Measurements from ENCODE around the gene B3GALT4.

DNA sequence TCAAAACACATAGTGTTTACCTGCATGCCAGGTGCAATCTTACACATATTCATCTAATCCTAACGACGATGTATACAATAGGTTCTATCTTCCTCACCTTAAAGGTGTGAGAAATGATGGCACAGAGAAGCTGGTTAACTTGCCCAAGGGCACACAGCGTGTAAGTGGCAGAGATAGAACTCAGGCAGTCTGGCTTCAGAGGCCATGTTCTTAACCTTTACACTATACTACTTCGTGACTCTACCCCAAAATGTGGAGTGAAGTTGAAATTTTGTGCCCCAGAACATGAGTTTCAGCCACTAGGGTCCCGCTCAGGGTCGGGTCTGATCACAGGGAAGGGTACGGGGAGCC is 5.8 kb upstream of the B3GALT4 start:
- TF ChIP-seq, protein P1, sequence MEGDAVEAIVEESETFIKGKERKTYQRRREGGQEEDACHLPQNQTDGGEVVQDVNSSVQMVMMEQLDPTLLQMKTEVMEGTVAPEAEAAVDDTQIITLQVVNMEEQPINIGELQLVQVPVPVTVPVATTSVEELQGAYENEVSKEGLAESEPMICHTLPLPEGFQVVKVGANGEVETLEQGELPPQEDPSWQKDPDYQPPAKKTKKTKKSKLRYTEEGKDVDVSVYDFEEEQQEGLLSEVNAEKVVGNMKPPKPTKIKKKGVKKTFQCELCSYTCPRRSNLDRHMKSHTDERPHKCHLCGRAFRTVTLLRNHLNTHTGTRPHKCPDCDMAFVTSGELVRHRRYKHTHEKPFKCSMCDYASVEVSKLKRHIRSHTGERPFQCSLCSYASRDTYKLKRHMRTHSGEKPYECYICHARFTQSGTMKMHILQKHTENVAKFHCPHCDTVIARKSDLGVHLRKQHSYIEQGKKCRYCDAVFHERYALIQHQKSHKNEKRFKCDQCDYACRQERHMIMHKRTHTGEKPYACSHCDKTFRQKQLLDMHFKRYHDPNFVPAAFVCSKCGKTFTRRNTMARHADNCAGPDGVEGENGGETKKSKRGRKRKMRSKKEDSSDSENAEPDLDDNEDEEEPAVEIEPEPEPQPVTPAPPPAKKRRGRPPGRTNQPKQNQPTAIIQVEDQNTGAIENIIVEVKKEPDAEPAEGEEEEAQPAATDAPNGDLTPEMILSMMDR (conservative IDR thresholded peaks at IDR 0.05 in 1 of 2, IDR thresholded peaks at IDR 0.05 in 1 of 2; ENCODE audit: low read depth in 1 of 2, low read length in 2 of 2), result no peak
- TF ChIP-seq EZH2 (IDR thresholded peaks at IDR 0.05; ENCODE audit: low read length, missing control alignments), result no peak

Data from fibroblast of lung (primary cell).